NCI-H1105 (cell line): ENCODE data around the gene WNT7A.

ENCODE experiments used
- DNase-seq: peaks from one replicate; lab custom pipeline; 2025; lab: John Stamatoyannopoulos, UW

WNT7A gene

DNA sequence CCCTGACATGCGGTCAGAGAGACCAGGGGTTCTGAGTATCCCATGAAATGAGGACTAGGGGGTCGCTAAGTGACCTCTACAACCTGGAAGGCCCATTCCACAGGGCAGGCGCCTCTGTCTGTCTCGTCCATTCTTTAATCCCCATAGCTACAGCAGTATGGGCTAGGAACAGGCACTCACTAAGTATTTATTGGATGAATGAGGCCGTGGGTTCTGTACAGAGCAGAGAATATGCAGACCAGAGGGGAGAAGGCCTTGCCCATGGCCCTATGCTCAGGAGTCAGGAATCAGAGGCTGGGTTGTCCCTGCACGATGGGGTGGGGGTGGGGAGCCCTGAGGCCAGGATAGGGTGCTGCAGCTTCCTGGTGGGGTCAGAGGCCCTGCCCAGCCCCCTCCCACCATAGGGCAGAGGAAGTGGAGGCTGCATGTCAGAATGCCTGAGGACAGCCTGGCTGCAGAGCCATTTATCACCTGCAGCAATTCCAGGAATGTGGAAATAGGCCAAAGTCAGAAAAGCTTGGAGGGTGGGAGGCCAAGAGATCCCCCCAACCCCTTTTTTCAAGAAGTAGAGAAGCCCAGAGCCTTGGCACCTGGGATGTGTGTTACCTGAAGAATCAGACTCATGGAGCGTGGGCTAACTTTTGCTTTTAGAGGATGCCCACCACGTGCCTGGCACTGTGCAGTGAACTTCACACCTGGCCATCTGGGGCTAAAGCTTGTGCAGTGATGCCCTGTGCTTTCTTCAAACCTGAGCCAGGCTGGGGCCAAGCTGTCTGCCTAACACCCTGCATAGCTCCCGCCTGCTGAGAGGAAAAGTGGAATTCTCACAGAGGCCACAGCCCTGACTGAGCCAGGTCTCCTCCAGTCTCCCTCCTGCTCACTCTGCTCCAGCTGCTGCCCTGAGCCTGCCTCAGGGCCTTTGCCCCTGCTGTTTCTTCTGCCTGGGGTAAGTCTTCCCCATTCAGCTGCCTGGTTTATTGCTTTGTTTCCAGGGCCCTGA is 109.4 kb downstream of the WNT7A start:
- DNase-seq = no peak

DNA sequence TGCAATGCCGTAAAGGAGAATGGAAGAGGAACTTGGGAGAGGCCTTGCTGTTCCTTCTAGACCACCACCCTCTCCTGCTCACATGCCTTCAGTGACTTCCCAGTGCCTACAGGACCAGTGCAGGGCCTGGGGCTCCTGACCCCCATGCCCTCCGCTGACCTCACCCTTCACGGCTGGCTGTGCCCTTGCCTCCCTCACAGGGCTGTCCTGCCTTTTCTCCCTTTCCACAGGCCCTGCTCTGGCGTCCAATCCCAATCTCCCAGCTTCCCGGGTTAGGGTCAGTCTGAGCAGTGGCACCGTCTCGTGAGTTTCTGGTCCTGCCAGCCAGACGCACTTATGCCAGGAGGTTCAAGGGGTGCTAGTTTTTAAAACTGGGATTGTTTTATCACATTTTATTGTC is 110.4 kb downstream of the WNT7A start:
- DNase-seq = no peak

DNA sequence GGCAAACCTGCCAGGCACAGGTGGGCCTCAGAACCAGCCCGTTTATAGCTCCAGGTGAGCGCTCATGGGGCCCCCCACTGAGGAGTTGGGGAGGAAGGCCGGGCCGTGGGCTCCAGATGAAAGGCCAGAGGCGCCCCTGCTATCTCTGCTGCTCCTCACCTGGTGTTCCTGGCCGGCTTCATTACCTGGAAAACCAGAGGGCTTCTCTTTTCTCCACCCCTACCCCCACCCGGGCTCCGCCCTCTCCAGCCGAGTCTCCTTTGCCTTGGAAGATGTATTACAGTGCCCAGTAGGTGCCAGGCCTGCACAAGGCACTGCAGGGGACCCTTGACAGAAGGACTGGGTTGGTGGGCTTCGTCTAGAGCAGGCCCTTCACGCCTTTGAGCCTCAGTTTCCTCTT is 111.4 kb downstream of the WNT7A start:
- DNase-seq = no peak

DNA sequence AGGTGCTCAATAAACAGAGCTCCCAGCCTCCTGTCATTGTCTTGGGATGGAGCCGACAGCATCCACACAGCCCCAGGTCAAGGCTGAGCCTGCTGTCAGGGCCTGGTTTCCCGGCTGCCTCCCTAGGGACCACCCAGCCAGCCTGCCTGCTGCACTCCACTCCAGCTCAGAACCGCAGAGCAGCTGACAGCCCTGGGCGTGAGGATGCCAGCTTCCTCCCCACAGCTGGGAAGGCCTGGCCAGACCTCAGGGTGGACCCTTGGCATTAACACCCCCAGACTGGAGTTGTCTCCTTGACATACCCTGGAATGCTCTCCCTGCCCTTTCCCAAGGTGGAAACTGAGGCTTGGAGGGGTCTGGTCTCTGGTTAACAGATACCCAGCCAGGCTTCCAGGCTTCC is 112.0 kb downstream of the WNT7A start:
- DNase-seq = no peak

DNA sequence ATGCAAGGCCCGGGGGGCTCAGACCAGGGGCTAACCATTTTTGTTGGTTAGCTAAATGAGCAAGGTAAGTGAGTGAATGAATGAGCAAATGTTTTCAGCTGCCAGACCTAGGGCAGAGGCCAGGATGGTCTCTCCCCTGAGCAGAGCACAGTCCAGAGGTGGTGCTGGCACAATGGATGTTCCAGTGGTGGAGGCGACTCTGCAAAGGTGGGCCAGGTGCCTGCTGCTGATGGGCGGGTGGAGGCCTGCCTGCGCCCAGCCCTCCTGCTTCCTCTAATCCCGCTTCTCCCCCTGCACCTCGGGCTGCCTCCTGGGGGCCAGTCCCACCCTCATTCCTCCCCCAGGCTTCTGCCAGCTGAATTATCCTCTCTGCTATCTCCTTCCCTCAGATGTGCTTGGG is 112.8 kb downstream of the WNT7A start:
- no peak for DNase-seq
